A549 treated with dexamethasone at 1 μM for 4 hours (cell line): Measurements from ENCODE around the gene PPP1R17. TPM values are rescaled to one million over a fixed set of nuclear protein-coding genes. Genes with fewer than 3 reads are reported as not detected.

Experiments
- total RNA-seq: library from RNA; stranded (reverse); fragments of 200-300 nt; extraction: Qiagen RNA extraction; gene quantifications from 5 replicates; pipeline ENCODE4 v1.2.3, GENCODE V29; 2022

The PPP1R17 gene
- total RNA-seq, result not detected in 5 replicates

GRCh38 chr7:31687024-31687748 lies at the start of gene PPP1R17:
TSS of gene PPP1R17 (plus strand) at chr7:31687215. CDS start at chr7:31692442, 5,227 bp downstream.

Other genes with a start within 250 kb of the PPP1R17 start
- gene ITPRID1, start 173.1 kb upstream of the PPP1R17 start, total RNA-seq, result not detected in 5 replicates